HepG2 (cell line): ENCODE results near the gene MLYCD. TPM values are rescaled to one million over a fixed set of nuclear protein-coding genes. Genes with fewer than 3 reads are reported as not detected.

Source experiments
- ARNTL ChIP-seq: sonication (generic); formaldehyde crosslinking; IDR thresholded peaks from 2 replicates; pipeline ENCODE4 v1.4.0; 2020; ENCODE audit warnings: mild to moderate bottlenecking, missing genetic modification reagents
- BHLHE40 ChIP-seq: IDR thresholded peaks from 2 replicates; pipeline ENCODE4 v1.6.1; 2011; ENCODE audit warnings: low read length, improper control_type of control experiment
- HNF4G ChIP-seq, 2 experiments: sonication (generic) in 1 of 2; formaldehyde crosslinking in 1 of 2; IDR thresholded peaks; 2 replicates each; pipeline versions ENCODE4 v1.4.0 to v1.6.1; 2011 to 2020; ENCODE audit warnings: borderline replicate concordance in 2 of 2, low read depth in 2 of 2, mild to moderate bottlenecking in 2 of 2, low read length in 1 of 2, missing genetic modification reagents in 1 of 2, moderate library complexity in 1 of 2
- MEIS1 ChIP-seq: sonication (generic); formaldehyde crosslinking; IDR thresholded peaks from 2 replicates; pipeline ENCODE4 v1.9.0; 2021; ENCODE audit warnings: mild to moderate bottlenecking, missing genetic modification reagents, moderate library complexity, borderline replicate concordance
- NR2F1 ChIP-seq, 2 experiments: fragments of 450-650 bp in 1 of 2; formaldehyde crosslinking in 1 of 2; IDR thresholded peaks; 2 replicates each; pipeline versions ENCODE4 v1.5.0 to v1.6.1; 2016 to 2020; ENCODE audit warnings: mild to moderate bottlenecking in 1 of 2, missing compliant biosample characterization in 1 of 2, missing genetic modification reagents in 1 of 2, moderate library complexity in 1 of 2
- POLR2AphosphoS5 ChIP-seq: IDR thresholded peaks from 2 replicates; pipeline ENCODE4 v1.6.1; 2012; ENCODE audit warnings: low read depth, low read length
- SMAD1 ChIP-seq: sonication (generic); formaldehyde crosslinking; IDR thresholded peaks from 2 replicates; pipeline ENCODE4 v1.4.0; 2020; ENCODE audit warnings: missing genetic modification reagents, low read depth, mild to moderate bottlenecking, borderline replicate concordance
- SMC3 ChIP-seq: IDR thresholded peaks from 2 replicates; pipeline ENCODE4 v1.6.1; 2011; ENCODE audit warnings: low read length, improper control_type of control experiment
- TCF12 ChIP-seq, 2 experiments: fragments of 450-650 bp in 1 of 2; sonication (generic) in 1 of 2; formaldehyde crosslinking in 1 of 2; IDR thresholded peaks; 2 replicates each; pipeline versions ENCODE4 v1.6.1 to v1.8.0; 2017 to 2022; ENCODE audit warnings: antibody characterized with exemption in 1 of 2, mild to moderate bottlenecking in 1 of 2, missing genetic modification reagents in 1 of 2, moderate library complexity in 1 of 2
- XRCC5 ChIP-seq: fragments of 200-400 bp; formaldehyde crosslinking; optimal IDR thresholded peaks from 2 replicates; pipeline ENCODE3; 2017; ENCODE audit warnings: mild to moderate bottlenecking, low read length
- YEATS2 ChIP-seq: sonication (generic); formaldehyde crosslinking; IDR thresholded peaks from 2 replicates; pipeline ENCODE4 v1.4.0; 2020; ENCODE audit warnings: missing genetic modification reagents, borderline replicate concordance
- ZFP36L1 ChIP-seq: sonication (generic); formaldehyde crosslinking; IDR thresholded peaks from 2 replicates; pipeline ENCODE4 v1.8.0; 2022; ENCODE audit warnings: mild to moderate bottlenecking, missing genetic modification reagents, moderate library complexity
- ZFP41 ChIP-seq: sonication (generic); formaldehyde crosslinking; IDR thresholded peaks from 2 replicates; pipeline ENCODE4 v1.4.0; 2020; ENCODE audit warnings: mild to moderate bottlenecking, missing genetic modification reagents, borderline replicate concordance
- ZNF282 ChIP-seq: fragments of 450-650 bp; IDR thresholded peaks from 2 replicates; pipeline ENCODE4 v1.6.1; 2018; ENCODE audit not compliant: partially characterized antibody
- ZNF34 ChIP-seq: sonication (generic); formaldehyde crosslinking; IDR thresholded peaks from 2 replicates; pipeline ENCODE4 v1.4.0; 2020; ENCODE audit warnings: mild to moderate bottlenecking, missing genetic modification reagents, borderline replicate concordance
- ZNF431 ChIP-seq: sonication (generic); formaldehyde crosslinking; IDR thresholded peaks from 2 replicates; pipeline ENCODE4 v1.9.0; 2022; ENCODE audit warnings: missing genetic modification reagents, low read depth, mild to moderate bottlenecking, borderline replicate concordance
- ZNF547 ChIP-seq: sonication (generic); formaldehyde crosslinking; IDR thresholded peaks from 2 replicates; pipeline ENCODE4 v1.5.1; 2020; ENCODE audit warnings: mild to moderate bottlenecking, missing genetic modification reagents
- polyA plus RNA-seq, 8 experiments: library from polyadenylated mRNA; depleted of rRNA in 3 of 8; stranded (reverse) in 7 of 8; unstranded in 1 of 8; fragments of >200 nt; fragmentation: Illumina TruSeq in 4 of 8; extraction: Trizol in 4 of 8; gene quantifications; 2 replicates each; pipeline versions ENCODE4 v1.2.1 to v1.2.3, GENCODE V29; 2011 to 2016; ENCODE audit warnings: low read depth in 4 of 8, missing spikeins in 1 of 8, mixed read lengths in 1 of 8; ENCODE audit not compliant: insufficient read depth in 1 of 8
- total RNA-seq, 5 experiments: library from RNA; depleted of rRNA; stranded (reverse); fragments of >200 nt; fragmentation: Illumina TruSeq; extraction: Trizol; gene quantifications; 2 replicates each; pipeline ENCODE4 v1.2.3, GENCODE V29; 2016; ENCODE audit warnings: low read depth in 1 of 5
- TF ChIP-seq, protein P1 (sequence below): sonication (generic); formaldehyde crosslinking; IDR thresholded peaks from 2 replicates; pipeline ENCODE4 v1.4.0; 2020; ENCODE audit warnings: missing genetic modification reagents, borderline replicate concordance
- TF ChIP-seq, protein P2 (sequence below), 2 experiments: sonication (generic) in 1 of 2; formaldehyde crosslinking in 1 of 2; IDR thresholded peaks; 2 replicates each; pipeline versions ENCODE4 v1.4.0 to v1.6.1; 2016 to 2020; ENCODE audit warnings: borderline replicate concordance in 1 of 2, low read depth in 1 of 2, mild to moderate bottlenecking in 1 of 2, missing genetic modification reagents in 1 of 2

The MLYCD gene
- total and polyA plus RNA-seq, 2 of the 13 experiments (the other 11 are each of a cell fraction or from before 2014, with no cell fraction given), result 1.8 to 4.0 TPM

DNA sequence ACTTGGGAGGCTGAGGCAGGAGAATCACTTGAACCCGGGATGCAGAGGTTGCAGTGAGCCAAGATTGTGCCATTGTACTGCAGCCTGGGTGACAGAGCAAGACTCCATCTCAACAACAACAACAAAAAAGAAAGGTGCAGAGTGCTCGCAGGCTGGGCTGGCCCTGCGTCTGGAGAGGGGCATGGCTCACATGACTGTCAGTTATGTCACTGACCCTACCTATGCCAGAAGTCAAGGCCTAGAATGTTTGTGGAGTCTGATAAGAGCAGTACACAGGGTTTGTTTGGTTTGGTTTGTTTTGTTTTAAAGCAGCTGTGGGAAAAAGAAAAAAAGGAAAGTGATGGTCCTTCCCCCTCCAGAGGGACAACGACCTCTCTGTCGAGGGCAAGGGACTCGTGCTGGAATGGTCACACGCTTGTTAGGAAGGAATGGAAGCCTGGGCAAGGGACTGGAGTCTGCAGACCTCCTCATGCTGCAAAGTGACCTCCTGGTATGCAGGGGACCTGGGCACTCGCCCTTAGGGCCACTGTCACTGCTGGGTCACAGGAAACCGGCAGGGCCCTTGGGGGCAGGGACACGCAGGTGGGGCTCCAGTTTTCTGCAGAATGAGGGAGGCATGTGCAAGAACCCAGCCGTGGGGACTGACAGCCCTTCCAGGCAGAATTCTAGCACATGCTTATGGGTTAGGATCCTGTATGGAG, 44.0 kb downstream of the MLYCD start (continued):
- TF ChIP-seq NR2F1 (CRISPR knock-in tag; IDR thresholded peaks at IDR 0.05) (peak; percentile 93 to 99), BHLHE40 (peak; percentile 84), ZFP36L1 (CRISPR knock-in tag) (peak; percentile 99), HNF4G (IDR thresholded peaks at IDR 0.05; ENCODE audit: borderline replicate concordance, low read depth, low read length) (peak; percentile 78; the same call in 1 of the 2 replicates), HNF4G (CRISPR knock-in tag; IDR thresholded peaks at IDR 0.05; ENCODE audit: borderline replicate concordance, low read depth) (peak; percentile 91; the same call in 1 of the 2 replicates), ARNTL (CRISPR knock-in tag) (peak; percentile 98), YEATS2 (peak; percentile 93; the same call in 1 of the 2 replicates), MEIS1 (CRISPR knock-in tag) (peak; percentile 97; the same call in 1 of the 2 replicates), ZFP41 (CRISPR knock-in tag) (no peak), SMC3 (peak; percentile 31; the same call in 1 of the 2 replicates), POLR2AphosphoS5 (no peak), ZNF282 (no peak), SMAD1 (CRISPR knock-in tag) (peak; percentile 77; the same call in 1 of the 2 replicates), ZNF34 (CRISPR knock-in tag) (no peak), ZNF547 (peak; percentile 83; the same call in 1 of the 2 replicates), ZNF431 (CRISPR knock-in tag) (peak; percentile 88), TCF12 (IDR thresholded peaks at IDR 0.05) (no peak), TCF12 (CRISPR knock-in tag; IDR thresholded peaks at IDR 0.05) (peak; percentile 98), XRCC5 (no peak)
- TF ChIP-seq, protein P1, sequence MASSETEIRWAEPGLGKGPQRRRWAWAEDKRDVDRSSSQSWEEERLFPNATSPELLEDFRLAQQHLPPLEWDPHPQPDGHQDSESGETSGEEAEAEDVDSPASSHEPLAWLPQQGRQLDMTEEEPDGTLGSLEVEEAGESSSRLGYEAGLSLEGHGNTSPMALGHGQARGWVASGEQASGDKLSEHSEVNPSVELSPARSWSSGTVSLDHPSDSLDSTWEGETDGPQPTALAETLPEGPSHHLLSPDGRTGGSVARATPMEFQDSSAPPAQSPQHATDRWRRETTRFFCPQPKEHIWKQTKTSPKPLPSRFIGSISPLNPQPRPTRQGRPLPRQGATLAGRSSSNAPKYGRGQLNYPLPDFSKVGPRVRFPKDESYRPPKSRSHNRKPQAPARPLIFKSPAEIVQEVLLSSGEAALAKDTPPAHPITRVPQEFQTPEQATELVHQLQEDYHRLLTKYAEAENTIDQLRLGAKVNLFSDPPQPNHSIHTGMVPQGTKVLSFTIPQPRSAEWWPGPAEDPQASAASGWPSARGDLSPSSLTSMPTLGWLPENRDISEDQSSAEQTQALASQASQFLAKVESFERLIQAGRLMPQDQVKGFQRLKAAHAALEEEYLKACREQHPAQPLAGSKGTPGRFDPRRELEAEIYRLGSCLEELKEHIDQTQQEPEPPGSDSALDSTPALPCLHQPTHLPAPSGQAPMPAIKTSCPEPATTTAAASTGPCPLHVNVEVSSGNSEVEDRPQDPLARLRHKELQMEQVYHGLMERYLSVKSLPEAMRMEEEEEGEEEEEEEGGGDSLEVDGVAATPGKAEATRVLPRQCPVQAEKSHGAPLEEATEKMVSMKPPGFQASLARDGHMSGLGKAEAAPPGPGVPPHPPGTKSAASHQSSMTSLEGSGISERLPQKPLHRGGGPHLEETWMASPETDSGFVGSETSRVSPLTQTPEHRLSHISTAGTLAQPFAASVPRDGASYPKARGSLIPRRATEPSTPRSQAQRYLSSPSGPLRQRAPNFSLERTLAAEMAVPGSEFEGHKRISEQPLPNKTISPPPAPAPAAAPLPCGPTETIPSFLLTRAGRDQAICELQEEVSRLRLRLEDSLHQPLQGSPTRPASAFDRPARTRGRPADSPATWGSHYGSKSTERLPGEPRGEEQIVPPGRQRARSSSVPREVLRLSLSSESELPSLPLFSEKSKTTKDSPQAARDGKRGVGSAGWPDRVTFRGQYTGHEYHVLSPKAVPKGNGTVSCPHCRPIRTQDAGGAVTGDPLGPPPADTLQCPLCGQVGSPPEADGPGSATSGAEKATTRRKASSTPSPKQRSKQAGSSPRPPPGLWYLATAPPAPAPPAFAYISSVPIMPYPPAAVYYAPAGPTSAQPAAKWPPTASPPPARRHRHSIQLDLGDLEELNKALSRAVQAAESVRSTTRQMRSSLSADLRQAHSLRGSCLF, result no peak
- TF ChIP-seq, protein P2, sequence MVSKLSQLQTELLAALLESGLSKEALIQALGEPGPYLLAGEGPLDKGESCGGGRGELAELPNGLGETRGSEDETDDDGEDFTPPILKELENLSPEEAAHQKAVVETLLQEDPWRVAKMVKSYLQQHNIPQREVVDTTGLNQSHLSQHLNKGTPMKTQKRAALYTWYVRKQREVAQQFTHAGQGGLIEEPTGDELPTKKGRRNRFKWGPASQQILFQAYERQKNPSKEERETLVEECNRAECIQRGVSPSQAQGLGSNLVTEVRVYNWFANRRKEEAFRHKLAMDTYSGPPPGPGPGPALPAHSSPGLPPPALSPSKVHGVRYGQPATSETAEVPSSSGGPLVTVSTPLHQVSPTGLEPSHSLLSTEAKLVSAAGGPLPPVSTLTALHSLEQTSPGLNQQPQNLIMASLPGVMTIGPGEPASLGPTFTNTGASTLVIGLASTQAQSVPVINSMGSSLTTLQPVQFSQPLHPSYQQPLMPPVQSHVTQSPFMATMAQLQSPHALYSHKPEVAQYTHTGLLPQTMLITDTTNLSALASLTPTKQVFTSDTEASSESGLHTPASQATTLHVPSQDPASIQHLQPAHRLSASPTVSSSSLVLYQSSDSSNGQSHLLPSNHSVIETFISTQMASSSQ (IDR thresholded peaks at IDR 0.05; ENCODE audit: low read depth), result peak; percentile 71
- TF ChIP-seq, protein P2 (CRISPR knock-in tag; IDR thresholded peaks at IDR 0.05; ENCODE audit: borderline replicate concordance), result peak; percentile 91; the same call in 1 of the 2 replicates
